GM06990 (cell line): ENCODE data around the gene ADAM12.

Experiments used
- DNase-seq: peaks from one replicate; pipeline ENCODE4 v3.0.0-alpha.2; 2011; ENCODE audit not compliant: insufficient read length; ENCODE audit errors: extremely low read depth
- H3K27me3 ChIP-seq: replicated peaks from 2 replicates; pipeline ENCODE4 v1.6.0; 2011; ENCODE audit warnings: low read length; ENCODE audit not compliant: control insufficient read depth, insufficient read depth
- H3K36me3 ChIP-seq: 2 replicates; pipeline ENCODE4 v1.5.1; 2011; ENCODE audit warnings: low read length; ENCODE audit not compliant: control insufficient read depth, insufficient read depth
- H3K4me3 ChIP-seq: replicated peaks from 2 replicates; pipeline ENCODE4 v1.5.1; 2011; ENCODE audit warnings: low read depth, mild to moderate bottlenecking, control low read depth, low read length
- TF ChIP-seq, protein P1 (sequence below): IDR thresholded peaks from 2 replicates; pipeline ENCODE4 v1.5.1; 2011; ENCODE audit warnings: low read length, control low read depth, mild to moderate bottlenecking, inconsistent platforms; ENCODE audit not compliant: insufficient read depth, poor library complexity, severe bottlenecking

ADAM12 gene

GRCh38 chr10:126075009-126075408, 313.3 kb downstream of the ADAM12 start:
- no peaks in the 10 kb centered on the region for H3K27me3 ChIP-seq
- no peak overlapping the region for H3K4me3 ChIP-seq
- DNase-seq = no peak
- no peaks in the 10 kb centered on the region for H3K36me3 ChIP-seq
- TF ChIP-seq, protein P1, sequence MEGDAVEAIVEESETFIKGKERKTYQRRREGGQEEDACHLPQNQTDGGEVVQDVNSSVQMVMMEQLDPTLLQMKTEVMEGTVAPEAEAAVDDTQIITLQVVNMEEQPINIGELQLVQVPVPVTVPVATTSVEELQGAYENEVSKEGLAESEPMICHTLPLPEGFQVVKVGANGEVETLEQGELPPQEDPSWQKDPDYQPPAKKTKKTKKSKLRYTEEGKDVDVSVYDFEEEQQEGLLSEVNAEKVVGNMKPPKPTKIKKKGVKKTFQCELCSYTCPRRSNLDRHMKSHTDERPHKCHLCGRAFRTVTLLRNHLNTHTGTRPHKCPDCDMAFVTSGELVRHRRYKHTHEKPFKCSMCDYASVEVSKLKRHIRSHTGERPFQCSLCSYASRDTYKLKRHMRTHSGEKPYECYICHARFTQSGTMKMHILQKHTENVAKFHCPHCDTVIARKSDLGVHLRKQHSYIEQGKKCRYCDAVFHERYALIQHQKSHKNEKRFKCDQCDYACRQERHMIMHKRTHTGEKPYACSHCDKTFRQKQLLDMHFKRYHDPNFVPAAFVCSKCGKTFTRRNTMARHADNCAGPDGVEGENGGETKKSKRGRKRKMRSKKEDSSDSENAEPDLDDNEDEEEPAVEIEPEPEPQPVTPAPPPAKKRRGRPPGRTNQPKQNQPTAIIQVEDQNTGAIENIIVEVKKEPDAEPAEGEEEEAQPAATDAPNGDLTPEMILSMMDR = no peak

DNA sequence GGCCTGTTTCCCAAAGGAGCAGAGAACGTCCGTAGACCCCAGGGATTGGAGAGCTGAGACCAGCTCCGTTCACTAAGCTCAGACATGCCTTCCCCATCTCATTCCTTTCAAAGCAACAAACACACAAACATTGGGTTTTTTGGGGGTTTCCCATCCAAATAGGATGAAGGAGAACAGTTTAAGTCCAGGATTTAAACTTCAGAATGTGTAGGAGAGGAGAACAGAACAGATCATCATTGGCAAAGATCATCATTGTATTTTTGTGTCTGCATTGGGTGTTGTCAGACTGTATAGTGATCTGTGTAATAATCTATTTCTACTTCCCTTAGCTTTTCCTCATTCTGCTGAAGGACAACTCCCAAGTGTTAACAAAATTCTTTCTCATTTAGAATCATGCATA, 314.0 kb downstream of the ADAM12 start:
- Histone ChIP-seq H3K36me3 (no peaks in the 10 kb centered on the region), H3K4me3 (no peak overlapping the region), H3K27me3 (no peaks in the 10 kb centered on the region)
- DNase-seq = no peak
- TF ChIP-seq, protein P1 = no peak

GRCh38 chr10:126073606-126074005, 314.7 kb downstream of the ADAM12 start:
- TF ChIP-seq, protein P1 = no peak
- no peaks in the 10 kb centered on the region for H3K36me3 ChIP-seq
- H3K27me3 ChIP-seq = no peaks in the 10 kb centered on the region
- no peak for DNase-seq
- H3K4me3 ChIP-seq = no peak overlapping the region

- no peak for DNase-seq
- Histone ChIP-seq H3K27me3 (no peaks in the 10 kb centered on the region), H3K4me3 (no peak overlapping the region), H3K36me3 (no peaks in the 10 kb centered on the region)
- TF ChIP-seq, protein P1 = no peak
These were observed 315.7 kb downstream of the ADAM12 start for GRCh38 chr10:126072622-126073021.

GRCh38 chr10:126070476-126071215, 317.6 kb downstream of the ADAM12 start:
- DNase-seq = no peak
- TF ChIP-seq, protein P1 = no peak
- Histone ChIP-seq H3K4me3 (no peak overlapping the region), H3K27me3 (no peaks in the 10 kb centered on the region), H3K36me3 (no peaks in the 10 kb centered on the region)
